ENCODE measurements around the gene RGS18. TPM values are rescaled to one million over a fixed set of nuclear protein-coding genes. Genes with fewer than 3 reads are reported as not detected.

Gene RGS18
- total RNA-seq, 2 experiments from 2014 or later, result 0.23 TPM; not detected in 1

Other genes starting within 250 kb of the RGS18 start
- gene RGS21, start 158.5 kb downstream of the RGS18 start, total RNA-seq, result not detected

Data from activated CD8-positive, alpha-beta T cell treated with anti-CD3 and anti-CD28 coated beads for 36 hours (primary cell).